Trophoblast cell (in vitro differentiated cells and primary cell): Measurements from ENCODE around the gene TSBP1.
"Not testable (repeated sequence)": the region's sequence is repeated elsewhere in the genome, so short reads cannot be mapped to it uniquely, and the experiment has no call there.

ENCODE experiments used
- DNase-seq, 2 donors: peaks; one replicate each; pipeline ENCODE4 v3.0.0-alpha.2; 2016
- H2AFZ ChIP-seq: 2 replicates; pipeline ENCODE4 v1.6.1; 2013; ENCODE audit warnings: low read length, moderate library complexity, mild to moderate bottlenecking; ENCODE audit not compliant: insufficient read depth, poor library complexity
- H2AK5ac ChIP-seq: 2 replicates; pipeline ENCODE4 v1.6.1; 2013; ENCODE audit warnings: mild to moderate bottlenecking, low read length
- H2BK120ac ChIP-seq: 2 replicates; pipeline ENCODE4 v1.6.1; 2013; ENCODE audit warnings: low read length, mild to moderate bottlenecking, moderate library complexity; ENCODE audit not compliant: insufficient read depth, poor library complexity
- H2BK12ac ChIP-seq: 2 replicates; pipeline ENCODE4 v1.6.1; 2013; ENCODE audit warnings: mild to moderate bottlenecking, low read length, moderate library complexity
- H2BK5ac ChIP-seq: 2 replicates; pipeline ENCODE4 v1.6.1; 2013; ENCODE audit warnings: low read length, low read depth, moderate library complexity, mild to moderate bottlenecking; ENCODE audit not compliant: poor library complexity
- H3K14ac ChIP-seq: 2 replicates; pipeline ENCODE4 v1.6.1; 2013; ENCODE audit warnings: mild to moderate bottlenecking, low read length
- H3K18ac ChIP-seq: 2 replicates; pipeline ENCODE4 v1.6.1; 2013; ENCODE audit warnings: mild to moderate bottlenecking, low read length
- H3K23ac ChIP-seq: 2 replicates; pipeline ENCODE4 v1.6.1; 2013; ENCODE audit warnings: low read length
- H3K27ac ChIP-seq: 2 replicates; pipeline ENCODE4 v1.5.1; 2013; ENCODE audit warnings: low read depth, mild to moderate bottlenecking, inconsistent platforms, low read length, moderate library complexity
- H3K27me3 ChIP-seq: 2 replicates; pipeline ENCODE4 v1.6.1; 2013; ENCODE audit warnings: inconsistent platforms, mild to moderate bottlenecking, low read length, moderate library complexity; ENCODE audit not compliant: insufficient read depth
- H3K36me3 ChIP-seq, 2 experiments: 1 replicate in 1 of 2; 2 replicates in 1 of 2; pipeline ENCODE4 v1.6.1; 2013; ENCODE audit warnings: low read length in 2 of 2, mild to moderate bottlenecking in 2 of 2, moderate library complexity in 1 of 2; ENCODE audit not compliant: insufficient read depth in 2 of 2, control insufficient read depth in 1 of 2
- H3K4ac ChIP-seq: 2 replicates; pipeline ENCODE4 v1.6.1; 2013; ENCODE audit warnings: low read depth, mild to moderate bottlenecking, low read length, moderate library complexity
- H3K4me1 ChIP-seq, 2 experiments: 1 replicate in 1 of 2; 2 replicates in 1 of 2; pipeline ENCODE4 v1.6.1; 2013; ENCODE audit warnings: low read length in 2 of 2, mild to moderate bottlenecking in 2 of 2, moderate library complexity in 1 of 2; ENCODE audit not compliant: insufficient read depth in 2 of 2, control insufficient read depth in 1 of 2
- H3K4me2 ChIP-seq: 2 replicates; pipeline ENCODE4 v1.6.1; 2013; ENCODE audit warnings: inconsistent platforms, mild to moderate bottlenecking, low read length, moderate library complexity
- H3K4me3 ChIP-seq: 2 replicates; pipeline ENCODE4 v1.5.1; 2013; ENCODE audit warnings: mild to moderate bottlenecking, low read depth, low read length, inconsistent platforms
- H3K79me1 ChIP-seq: one replicate; pipeline ENCODE4 v1.6.1; 2013; ENCODE audit warnings: low read length
- H3K79me2 ChIP-seq: 2 replicates; pipeline ENCODE4 v1.6.1; 2013; ENCODE audit warnings: low read length, mild to moderate bottlenecking; ENCODE audit not compliant: control insufficient read depth, insufficient read depth, poor library complexity
- H3K9ac ChIP-seq: 2 replicates; pipeline ENCODE4 v1.6.1; 2013; ENCODE audit warnings: mild to moderate bottlenecking, low read length
- H3K9me3 ChIP-seq: 2 replicates; pipeline ENCODE4 v1.6.1; 2013; ENCODE audit warnings: low read depth, mild to moderate bottlenecking, control low read depth, inconsistent platforms, low read length; ENCODE audit not compliant: insufficient read depth
- H4K12ac ChIP-seq: 2 replicates; pipeline ENCODE4 v1.6.1; 2013; ENCODE audit warnings: low read depth, mild to moderate bottlenecking, low read length, moderate library complexity
- H4K8ac ChIP-seq: 2 replicates; pipeline ENCODE4 v1.6.1; 2013; ENCODE audit warnings: low read depth, mild to moderate bottlenecking, low read length, moderate library complexity
- H4K91ac ChIP-seq: one replicate; pipeline ENCODE4 v1.6.1; 2013; ENCODE audit warnings: low read depth, mild to moderate bottlenecking, low read length, moderate library complexity
- WGBS: extraction: QIAGEN DNeasy Blood & Tissue Kit; methylation state at CpG from one replicate; pipeline ENCODE4 v1.1.7; 2013; ENCODE audit warnings: missing lambda C conversion rate; ENCODE audit not compliant: insufficient read length, insufficient coverage; ENCODE audit errors: extremely low coverage; 5-methylcytosine and 5-hydroxymethylcytosine counted together

Gene TSBP1

GRCh38 chr6:32271429-32271828, 100.3 kb downstream of the TSBP1 start:
- Histone ChIP-seq H3K4ac (no peak overlapping the region), H3K4me2 (no peak overlapping the region), H3K23ac (no peak overlapping the region), H3K9me3 (no peaks in the 10 kb centered on the region), H3K27me3 (no peaks in the 10 kb centered on the region), H3K79me2 (no peaks in the 10 kb centered on the region), H2AK5ac (no peak overlapping the region), H2BK5ac (no peak overlapping the region), H2AFZ (no peak overlapping the region), H4K91ac (no peak overlapping the region), H3K18ac (no peak overlapping the region), H4K12ac (no peak overlapping the region), H2BK12ac (no peak overlapping the region), H3K4me3 (no peak overlapping the region), H3K36me3 (no peaks in the 10 kb centered on the region), H2BK120ac (no peak overlapping the region), H3K79me1 (no peaks in the 10 kb centered on the region), H4K8ac (no peak overlapping the region), H3K9ac (no peak overlapping the region), H3K14ac (no peak overlapping the region), H3K27ac (no peak overlapping the region), H3K4me1 (no peaks in the 10 kb centered on the region)
- no CpG with 5 or more reads among the region's 1 CpG for WGBS
- DNase-seq, result no peak

- H3K79me2 ChIP-seq, H3K18ac ChIP-seq, H4K91ac ChIP-seq, H3K4me3 ChIP-seq, H3K9me3 ChIP-seq, H3K4me2 ChIP-seq, H2BK5ac ChIP-seq, H4K8ac ChIP-seq, H2BK12ac ChIP-seq, H2AK5ac ChIP-seq, H3K79me1 ChIP-seq, H4K12ac ChIP-seq, DNase-seq, H3K23ac ChIP-seq, H3K4me1 ChIP-seq, H3K27ac ChIP-seq, H2BK120ac ChIP-seq, H3K36me3 ChIP-seq, H3K14ac ChIP-seq, H2AFZ ChIP-seq, H3K27me3 ChIP-seq, H3K9ac ChIP-seq, H3K4ac ChIP-seq: not testable (repeated sequence)
- no CpG with 5 or more reads among the region's 3 CpGs for WGBS
Observed at GRCh38 chr6:32268459-32268858, 103.2 kb downstream of the TSBP1 start.

- no peak overlapping the region for H2BK120ac ChIP-seq
- H3K4me1 ChIP-seq, result no peaks in the 10 kb centered on the region
- H4K8ac ChIP-seq, result no peak overlapping the region
- H3K4ac ChIP-seq, result no peak overlapping the region
- H3K36me3 ChIP-seq, result no peaks in the 10 kb centered on the region
- H3K14ac ChIP-seq, result no peak overlapping the region
- H3K27ac ChIP-seq, result no peak overlapping the region
- no peaks in the 10 kb centered on the region for H3K27me3 ChIP-seq
- no peak overlapping the region for H2BK12ac ChIP-seq
- H2BK5ac ChIP-seq, result no peak overlapping the region
- no peak overlapping the region for H2AK5ac ChIP-seq
- no peak overlapping the region for H3K4me3 ChIP-seq
- no peak overlapping the region for H3K18ac ChIP-seq
- no peak overlapping the region for H2AFZ ChIP-seq
- no peak for DNase-seq
- no peak overlapping the region for H4K12ac ChIP-seq
- H3K9me3 ChIP-seq, result no peaks in the 10 kb centered on the region
- H3K79me2 ChIP-seq, result no peaks in the 10 kb centered on the region
- H4K91ac ChIP-seq, result no peak overlapping the region
- no peaks in the 10 kb centered on the region for H3K79me1 ChIP-seq
- no peak overlapping the region for H3K23ac ChIP-seq
- no peak overlapping the region for H3K4me2 ChIP-seq
- H3K9ac ChIP-seq, result no peak overlapping the region
Observed at GRCh38 chr6:32267035-32267434, 104.7 kb downstream of the TSBP1 start.

- WGBS, result no CpG with 5 or more reads among the region's 4 CpGs
Observed at GRCh38 chr6:32257262-32257661, 114.4 kb downstream of the TSBP1 start.

More at GRCh38 chr6:32257262-32257661, 114.4 kb downstream of the TSBP1 start:
- not testable (repeated sequence) for H3K9me3 ChIP-seq, H2AFZ ChIP-seq, H3K36me3 ChIP-seq, H3K14ac ChIP-seq, H4K8ac ChIP-seq, H2BK120ac ChIP-seq, H3K27ac ChIP-seq, H3K27me3 ChIP-seq, H3K79me2 ChIP-seq, H2BK5ac ChIP-seq, H3K18ac ChIP-seq, H3K9ac ChIP-seq, H4K91ac ChIP-seq, H2BK12ac ChIP-seq, H3K4me3 ChIP-seq, H3K4me1 ChIP-seq, H2AK5ac ChIP-seq, H3K4ac ChIP-seq, H3K79me1 ChIP-seq, H3K23ac ChIP-seq, DNase-seq, H4K12ac ChIP-seq, H3K4me2 ChIP-seq
